Suprapubic skin (tissue), 4 donors: Measurements from ENCODE around the gene ADCY3. TPM values are rescaled to one million over a fixed set of nuclear protein-coding genes. Genes with fewer than 3 reads are reported as not detected.

Experiments
- DNase-seq, 2 donors: peaks; one replicate each; pipeline ENCODE4 v3.0.0-alpha.2; 2019; ENCODE audit warnings: low spot score in 2 of 2
- H3K27ac ChIP-seq: fragments of 200-600 bp; sonication (generic); one replicate; pipeline ENCODE4 v1.5.1; 2019
- H3K27me3 ChIP-seq: fragments of 200-600 bp; sonication (generic); one replicate; pipeline ENCODE4 v1.5.1; 2019
- H3K36me3 ChIP-seq: fragments of 200-600 bp; sonication (generic); one replicate; pipeline ENCODE4 v1.5.1; 2019
- H3K4me1 ChIP-seq: fragments of 200-600 bp; sonication (generic); one replicate; pipeline ENCODE4 v1.5.1; 2019
- H3K4me3 ChIP-seq: fragments of 200-600 bp; sonication (generic); one replicate; pipeline ENCODE4 v1.5.1; 2019; ENCODE audit warnings: mild to moderate bottlenecking
- H3K9me3 ChIP-seq: fragments of 200-600 bp; sonication (generic); one replicate; pipeline ENCODE4 v1.5.1; 2019
- CTCF ChIP-seq, 2 donors: fragments of 200-600 bp in 1 of 2; fragments of 450-650 bp in 1 of 2; sonication (generic) in 1 of 2; IDR thresholded peaks; one replicate each; pipeline ENCODE4 v1.5.1; 2016 to 2019; ENCODE audit warnings: antibody characterized with exemption in 2 of 2, mild to moderate bottlenecking in 1 of 2, moderate library complexity in 1 of 2
- EP300 ChIP-seq: sonication (generic); formaldehyde crosslinking; IDR thresholded peaks from one replicate; pipeline ENCODE4 v1.6.1; 2017; ENCODE audit warnings: antibody characterized with exemption
- POLR2A ChIP-seq, 2 donors: fragments of 450-650 bp; IDR thresholded peaks; one replicate each; pipeline ENCODE4 v1.6.1; 2017; ENCODE audit warnings: antibody characterized with exemption in 2 of 2, mild to moderate bottlenecking in 2 of 2, moderate library complexity in 2 of 2
- POLR2AphosphoS5 ChIP-seq, 3 donors: sonication (generic); formaldehyde crosslinking; IDR thresholded peaks; one replicate each; pipeline ENCODE4 v1.6.1; 2017; ENCODE audit warnings: antibody characterized with exemption in 3 of 3
- WGBS: methylation state at CpG from one replicate; pipeline ENCODE4 v1.1.5; 2018; 5-methylcytosine and 5-hydroxymethylcytosine counted together
- total RNA-seq, 4 donors: library from RNA; depleted of rRNA; stranded (reverse); fragments of >200 nt; gene quantifications; one replicate each; pipeline ENCODE4 v1.1.0, GENCODE V29; 2016

The ADCY3 gene
- total RNA-seq, 4 donors from 2014 or later: 45.2 to 108 (median 66.9) TPM

- no peak overlapping the region for H3K27ac ChIP-seq
- peaks cover 85% of the 10 kb centered on the region for H3K36me3 ChIP-seq
- H3K4me3 ChIP-seq: no peak overlapping the region
- H3K4me1 ChIP-seq: no peaks in the 10 kb centered on the region
- 89% methylated on average over 2 of the region's 2 CpGs for WGBS
- TF ChIP-seq POLR2A (IDR thresholded peaks at IDR 0.05) (no peak), CTCF (IDR thresholded peaks at IDR 0.05) (no peak), POLR2AphosphoS5 (IDR thresholded peaks at IDR 0.05) (no peak), EP300 (no peak)
- no peaks in the 10 kb centered on the region for H3K9me3 ChIP-seq
- no peaks in the 10 kb centered on the region for H3K27me3 ChIP-seq
- DNase-seq: no peak
These were observed 37.9 kb upstream of the ADCY3 start for GRCh38 chr2:24957976-24958375.

GRCh38 chr2:24957221-24957620, 37.2 kb upstream of the ADCY3 start:
- 79% methylated on average over 1 of the region's 1 CpG for WGBS
- Histone ChIP-seq H3K4me1 (no peaks in the 10 kb centered on the region), H3K27me3 (no peaks in the 10 kb centered on the region), H3K9me3 (no peaks in the 10 kb centered on the region), H3K4me3 (no peak overlapping the region), H3K27ac (no peak overlapping the region), H3K36me3 (peaks cover 84% of the 10 kb centered on the region)
- no peak for DNase-seq
- TF ChIP-seq CTCF (IDR thresholded peaks at IDR 0.05) (no peak), POLR2AphosphoS5 (IDR thresholded peaks at IDR 0.05) (no peak), EP300 (no peak), POLR2A (IDR thresholded peaks at IDR 0.05) (no peak)

GRCh38 chr2:24955921-24956320, 35.9 kb upstream of the ADCY3 start:
- Histone ChIP-seq H3K4me1 (no peaks in the 10 kb centered on the region), H3K36me3 (peaks cover 85% of the 10 kb centered on the region)

GRCh38 chr2:24955232-24955631, 35.2 kb upstream of the ADCY3 start:
- H3K36me3 ChIP-seq: peaks cover 87% of the 10 kb centered on the region
- no peaks in the 10 kb centered on the region for H3K4me1 ChIP-seq
- DNase-seq: no peak
- no peak for TF ChIP-seq EP300
- no peak for TF ChIP-seq POLR2AphosphoS5 (IDR thresholded peaks at IDR 0.05)
- no peak for TF ChIP-seq CTCF (IDR thresholded peaks at IDR 0.05)
- H3K9me3 ChIP-seq: no peaks in the 10 kb centered on the region
- no peak overlapping the region for H3K27ac ChIP-seq
- no peak overlapping the region for H3K4me3 ChIP-seq
- no peaks in the 10 kb centered on the region for H3K27me3 ChIP-seq

More at GRCh38 chr2:24955921-24956320, 35.9 kb upstream of the ADCY3 start:
- H3K27me3 ChIP-seq: no peaks in the 10 kb centered on the region
- H3K9me3 ChIP-seq: no peaks in the 10 kb centered on the region
- no peak overlapping the region for H3K4me3 ChIP-seq
- TF ChIP-seq EP300 (no peak), POLR2A (IDR thresholded peaks at IDR 0.05) (no peak), POLR2AphosphoS5 (IDR thresholded peaks at IDR 0.05) (no peak), CTCF (IDR thresholded peaks at IDR 0.05) (no peak)
- no peak for DNase-seq
- no peak overlapping the region for H3K27ac ChIP-seq

GRCh38 chr2:24950102-24950501, 30.1 kb upstream of the ADCY3 start:
- Histone ChIP-seq H3K4me1 (no peaks in the 10 kb centered on the region), H3K27me3 (no peaks in the 10 kb centered on the region), H3K4me3 (no peak overlapping the region), H3K9me3 (no peaks in the 10 kb centered on the region), H3K27ac (no peak overlapping the region), H3K36me3 (peaks cover 82% of the 10 kb centered on the region)
- TF ChIP-seq EP300 (no peak), POLR2AphosphoS5 (IDR thresholded peaks at IDR 0.05) (no peak), CTCF (IDR thresholded peaks at IDR 0.05) (no peak), POLR2A (IDR thresholded peaks at IDR 0.05) (no peak)
- 93% methylated on average over 7 of the region's 7 CpGs for WGBS
- no peak for DNase-seq
